Mononuclear cell (primary cell): ENCODE measurements around the gene NSUN2. TPM values are rescaled to one million over a fixed set of nuclear protein-coding genes. Genes with fewer than 3 reads are reported as not detected.

Experiments used
- H3K27me3 ChIP-seq: 2 replicates; pipeline ENCODE4 v1.6.0; 2011; ENCODE audit warnings: low read length, control low read depth; ENCODE audit not compliant: insufficient read depth
- H3K4me1 ChIP-seq: 2 replicates; pipeline ENCODE4 v1.5.1; 2011; ENCODE audit warnings: mild to moderate bottlenecking, low read length, control low read depth; ENCODE audit not compliant: insufficient read depth
- H3K4me3 ChIP-seq: 2 replicates; pipeline ENCODE4 v1.5.1; 2011; ENCODE audit warnings: mild to moderate bottlenecking, low read length, moderate library complexity
- H3K9me3 ChIP-seq: 2 replicates; pipeline ENCODE4 v1.5.1; 2011; ENCODE audit warnings: low read depth, mild to moderate bottlenecking, control low read depth, low read length
- total RNA-seq: library from RNA; depleted of rRNA; stranded (reverse); fragments of >200 nt; gene quantifications from one replicate; pipeline ENCODE4 v1.2.3, GENCODE V29; 2012

The NSUN2 gene
- total RNA-seq, 1 donor: 36.0 TPM

DNA sequence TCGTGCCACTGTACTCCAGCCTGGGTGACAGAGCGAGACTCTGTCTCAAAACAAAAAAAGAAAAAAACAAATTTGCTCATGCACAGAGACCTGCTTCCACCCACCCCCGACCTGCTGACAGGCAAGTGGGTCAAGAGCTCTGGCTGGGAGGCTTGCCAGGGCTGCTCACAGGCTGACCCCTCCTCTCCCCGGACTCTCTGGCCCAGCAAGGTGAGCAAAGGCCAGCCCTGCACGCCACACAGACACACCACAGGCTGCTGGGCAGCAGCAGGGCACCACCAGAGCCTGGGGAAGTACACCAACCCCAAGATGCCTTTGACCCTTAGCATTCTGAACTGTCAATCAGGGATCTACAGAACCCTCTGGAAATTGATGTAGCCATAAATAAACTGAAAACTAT lies 29.2 kb downstream of the NSUN2 start:
- Histone ChIP-seq H3K4me3 (no peak overlapping the region), H3K27me3 (no peaks in the 10 kb centered on the region), H3K4me1 (no peaks in the 10 kb centered on the region), H3K9me3 (no peaks in the 10 kb centered on the region)

DNA sequence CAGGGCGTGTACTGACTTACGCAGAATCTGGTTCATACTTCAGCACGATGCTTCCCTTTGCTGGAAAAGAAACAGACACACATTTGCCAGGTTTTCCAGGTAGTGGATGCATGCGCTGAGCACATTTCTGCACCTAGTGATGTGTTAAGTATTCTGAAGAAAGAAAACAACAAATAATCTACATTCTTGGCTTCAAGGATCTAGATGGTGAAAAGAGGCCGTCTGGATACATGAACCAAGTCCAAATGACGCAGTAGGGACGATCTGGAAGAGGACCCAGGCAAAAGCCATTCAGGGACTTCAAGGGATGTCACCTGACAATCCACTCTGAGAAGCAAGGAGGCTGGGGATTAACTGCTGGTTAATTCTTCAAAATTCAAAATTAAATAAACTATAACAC lies 30.4 kb downstream of the NSUN2 start:
- Histone ChIP-seq H3K27me3 (no peaks in the 10 kb centered on the region), H3K9me3 (no peaks in the 10 kb centered on the region), H3K4me3 (no peak overlapping the region), H3K4me1 (no peaks in the 10 kb centered on the region)

DNA sequence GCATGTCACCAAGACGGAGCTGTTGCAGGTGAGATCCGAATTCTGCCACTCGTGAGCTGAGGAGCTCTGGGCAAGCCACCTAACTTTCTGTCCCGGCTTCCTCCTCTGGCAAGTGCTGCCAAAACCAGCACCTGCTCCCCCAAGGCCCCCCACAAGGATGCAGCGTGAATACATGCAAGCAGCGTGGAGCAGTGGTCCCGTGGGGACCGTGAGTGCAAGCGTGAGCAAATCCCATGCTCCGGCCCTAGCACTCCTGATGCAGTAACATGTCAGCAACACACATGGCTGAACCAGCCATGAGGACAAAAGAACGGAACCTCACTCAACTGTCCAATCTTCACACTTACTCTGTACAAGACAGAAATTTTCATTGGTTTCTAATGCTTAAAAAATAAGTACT lies 31.0 kb downstream of the NSUN2 start:
- Histone ChIP-seq H3K27me3 (no peaks in the 10 kb centered on the region), H3K4me1 (no peaks in the 10 kb centered on the region), H3K4me3 (no peak overlapping the region), H3K9me3 (no peaks in the 10 kb centered on the region)

DNA sequence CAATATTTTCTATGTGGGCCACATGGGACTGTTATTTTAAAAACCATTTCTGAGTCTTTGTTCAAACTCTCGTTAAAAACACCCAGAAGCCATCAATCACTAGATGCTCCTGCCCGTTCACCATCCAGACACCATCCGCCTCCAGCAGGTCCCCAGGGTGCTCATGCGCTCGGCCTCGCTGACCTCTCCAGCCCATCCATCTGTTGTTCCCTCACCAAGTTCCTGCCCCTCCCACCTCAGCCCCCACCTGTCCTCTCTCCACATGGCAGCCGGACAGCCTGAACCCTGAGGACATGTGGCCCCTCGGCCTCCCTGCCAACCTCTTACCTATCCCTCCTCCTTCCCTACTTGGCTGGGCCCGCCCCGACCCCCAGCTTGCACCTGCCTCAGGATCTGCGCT lies 31.6 kb downstream of the NSUN2 start:
- H3K4me1 ChIP-seq: no peaks in the 10 kb centered on the region
- H3K9me3 ChIP-seq: no peaks in the 10 kb centered on the region
- H3K27me3 ChIP-seq: no peaks in the 10 kb centered on the region
- no peak overlapping the region for H3K4me3 ChIP-seq

DNA sequence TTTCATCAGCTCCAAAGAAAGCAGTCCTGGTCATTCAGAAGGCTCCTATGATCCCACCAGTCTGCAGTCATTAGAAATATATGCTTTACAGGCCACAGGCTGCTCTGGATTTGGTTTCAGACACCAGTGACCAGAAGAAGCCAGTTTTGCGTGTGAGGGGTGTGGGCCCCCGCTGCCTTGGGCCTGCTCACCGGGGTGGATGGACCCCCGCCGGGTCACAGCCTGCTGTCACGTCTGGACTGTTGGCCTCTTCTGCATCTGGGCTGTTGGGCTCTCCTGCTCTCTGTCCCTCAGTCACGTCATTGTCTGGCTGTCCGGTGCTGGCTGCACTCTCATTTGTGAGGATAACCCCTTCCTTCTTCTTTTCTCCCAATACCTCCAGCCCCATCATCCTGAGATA lies 33.1 kb downstream of the NSUN2 start:
- H3K9me3 ChIP-seq: no peaks in the 10 kb centered on the region
- no peak overlapping the region for H3K4me3 ChIP-seq
- H3K27me3 ChIP-seq: no peaks in the 10 kb centered on the region
- H3K4me1 ChIP-seq: no peaks in the 10 kb centered on the region

DNA sequence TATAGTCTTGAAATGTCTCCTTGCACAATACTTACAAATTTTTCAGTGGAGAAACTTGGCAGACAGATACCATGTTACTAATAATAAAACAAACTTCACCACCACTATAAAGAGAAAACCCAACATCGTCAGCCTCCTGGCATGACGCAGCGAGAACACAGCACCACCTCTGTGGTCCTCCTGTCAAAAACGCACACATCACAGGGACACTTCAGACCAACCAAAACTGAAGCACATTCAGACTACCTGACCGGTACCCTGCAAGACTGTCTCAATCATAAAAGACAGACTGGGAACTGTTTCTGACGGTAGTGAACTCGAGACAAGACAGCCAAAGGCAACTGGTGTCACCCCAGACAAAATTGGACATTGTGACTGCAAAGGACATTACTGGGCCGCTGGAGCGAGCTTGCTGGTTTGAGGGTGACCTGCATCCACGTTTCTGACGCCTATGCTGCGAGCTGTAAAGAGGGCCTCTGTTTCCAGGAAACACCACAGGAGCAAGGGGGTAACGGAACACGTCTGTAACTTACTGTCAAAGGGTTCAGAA lies 34.4 kb downstream of the NSUN2 start:
- Histone ChIP-seq H3K4me3 (no peak overlapping the region), H3K27me3 (no peaks in the 10 kb centered on the region), H3K9me3 (no peaks in the 10 kb centered on the region), H3K4me1 (no peaks in the 10 kb centered on the region)

DNA sequence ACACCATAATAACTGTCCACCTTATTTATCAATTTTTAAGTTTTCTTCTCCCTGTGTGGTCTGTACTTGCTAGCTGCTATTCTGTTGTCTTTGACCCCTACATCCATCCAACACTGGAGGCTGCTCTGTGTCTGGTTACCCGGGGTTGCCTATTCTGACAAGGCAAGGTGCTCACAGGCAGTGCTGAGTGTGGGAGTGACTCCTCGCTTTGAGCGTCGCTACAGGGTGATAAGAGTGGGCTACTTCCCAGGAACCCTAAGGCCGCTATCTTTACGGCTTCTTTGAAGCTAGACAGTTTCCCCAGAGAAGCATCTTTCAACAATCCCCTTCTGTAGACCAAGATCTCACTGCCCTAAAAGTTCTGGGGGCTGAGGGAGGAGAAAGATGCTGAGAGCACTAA lies 35.3 kb downstream of the NSUN2 start:
- Histone ChIP-seq H3K4me1 (no peaks in the 10 kb centered on the region), H3K9me3 (no peaks in the 10 kb centered on the region), H3K4me3 (no peak overlapping the region), H3K27me3 (no peaks in the 10 kb centered on the region)

DNA sequence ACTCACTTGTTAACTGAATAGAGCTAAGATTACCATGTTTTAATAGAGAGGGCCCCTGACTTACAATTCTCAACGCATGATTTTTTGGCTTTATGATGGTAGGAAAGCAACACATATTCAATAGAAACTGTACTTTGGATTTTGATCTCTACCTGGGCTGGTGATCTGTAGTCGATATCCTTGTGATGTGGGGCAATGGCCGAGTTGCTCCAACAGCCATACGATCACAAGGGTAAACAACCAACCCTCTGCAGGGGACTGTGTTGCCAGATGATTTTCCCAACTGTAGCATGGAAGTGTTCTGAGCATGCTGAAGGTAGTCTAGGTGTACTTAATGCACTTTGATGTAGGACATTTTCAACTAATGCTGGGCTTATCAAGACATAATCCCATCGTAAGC lies 36.5 kb downstream of the NSUN2 start:
- Histone ChIP-seq H3K4me3 (no peak overlapping the region), H3K9me3 (no peaks in the 10 kb centered on the region), H3K4me1 (no peaks in the 10 kb centered on the region), H3K27me3 (no peaks in the 10 kb centered on the region)

DNA sequence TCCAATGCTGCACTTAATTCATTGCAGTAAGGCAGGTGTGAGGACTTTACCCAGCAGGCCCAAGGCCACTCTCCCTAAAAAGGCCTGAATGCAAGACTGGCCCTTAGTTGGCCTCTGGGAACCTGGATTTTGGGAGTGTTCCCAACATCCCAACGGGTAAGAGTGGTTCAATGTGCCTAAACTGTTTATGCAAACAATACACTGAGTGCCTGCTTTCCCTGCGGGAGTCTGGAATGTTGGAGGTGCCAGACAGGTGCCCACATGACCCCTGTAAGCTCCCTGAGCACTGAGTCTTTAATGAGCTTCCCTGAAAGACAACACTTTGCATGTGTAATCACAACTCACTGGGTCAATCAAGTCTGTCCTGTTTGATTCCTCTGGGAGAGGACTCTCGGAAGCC lies 37.4 kb downstream of the NSUN2 start:
- Histone ChIP-seq H3K27me3 (no peaks in the 10 kb centered on the region), H3K4me1 (no peaks in the 10 kb centered on the region), H3K4me3 (no peak overlapping the region), H3K9me3 (no peaks in the 10 kb centered on the region)

DNA sequence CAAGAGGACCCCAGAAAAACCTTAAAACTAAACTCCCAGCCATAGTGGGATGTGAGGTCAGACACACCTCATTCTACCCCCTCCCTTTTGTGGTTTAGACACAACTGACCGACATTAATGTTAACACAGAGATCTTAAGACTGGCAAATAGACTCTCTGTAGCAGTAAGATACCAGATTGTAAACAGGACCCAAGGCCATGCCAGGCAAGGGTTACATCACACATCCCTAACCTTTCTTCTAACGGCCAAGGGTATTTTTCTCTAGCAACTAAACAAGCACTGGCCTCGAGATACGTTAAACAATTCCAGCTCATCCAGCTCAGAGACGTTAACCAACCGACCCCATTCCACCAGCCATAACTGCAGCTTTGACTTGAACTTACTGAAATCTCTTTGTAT lies 38.8 kb downstream of the NSUN2 start:
- Histone ChIP-seq H3K9me3 (no peaks in the 10 kb centered on the region), H3K4me3 (no peak overlapping the region), H3K4me1 (no peaks in the 10 kb centered on the region), H3K27me3 (no peaks in the 10 kb centered on the region)

DNA sequence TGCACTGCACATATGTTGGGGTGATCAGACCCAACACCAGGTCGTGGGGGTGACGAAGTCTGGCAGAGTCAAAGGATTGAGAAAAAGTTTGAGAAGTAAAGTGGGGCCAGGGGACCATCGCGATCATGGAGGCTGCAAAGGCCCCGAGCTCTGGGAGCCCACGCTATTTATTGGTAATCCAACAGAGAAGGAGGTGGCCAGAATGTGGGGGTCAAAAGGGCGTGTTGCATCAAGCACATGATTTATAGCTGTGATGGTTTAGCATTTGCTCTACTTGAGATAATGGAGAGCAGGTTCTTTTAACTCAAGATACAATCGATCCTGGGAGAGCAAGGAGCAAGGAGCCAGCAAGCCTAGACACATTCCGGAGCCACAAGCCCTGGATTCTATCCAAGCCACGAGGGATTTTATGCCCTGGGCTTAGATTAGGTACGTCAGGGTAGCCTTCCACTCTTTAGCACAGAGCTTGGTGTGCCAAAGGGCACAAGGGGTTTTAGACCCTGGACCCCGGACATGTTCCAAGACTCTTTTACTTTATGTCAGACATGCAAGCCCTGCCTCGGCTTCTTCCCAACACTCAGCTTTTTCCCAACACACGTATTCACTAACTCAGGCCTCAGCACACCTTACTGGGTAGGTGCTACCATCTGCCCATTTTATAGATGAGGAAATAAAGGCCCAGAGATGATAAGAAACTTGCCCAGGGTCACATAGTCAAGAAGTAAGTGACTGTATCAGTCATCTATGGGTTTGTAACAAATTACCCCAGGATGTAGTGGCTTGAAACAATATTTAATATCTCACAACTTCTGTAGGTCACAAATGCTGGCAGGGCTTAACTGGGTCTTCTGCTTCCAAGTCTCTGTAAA lies 39.5 kb downstream of the NSUN2 start:
- Histone ChIP-seq H3K9me3 (no peaks in the 10 kb centered on the region), H3K4me3 (no peak overlapping the region), H3K27me3 (no peaks in the 10 kb centered on the region), H3K4me1 (no peaks in the 10 kb centered on the region)

DNA sequence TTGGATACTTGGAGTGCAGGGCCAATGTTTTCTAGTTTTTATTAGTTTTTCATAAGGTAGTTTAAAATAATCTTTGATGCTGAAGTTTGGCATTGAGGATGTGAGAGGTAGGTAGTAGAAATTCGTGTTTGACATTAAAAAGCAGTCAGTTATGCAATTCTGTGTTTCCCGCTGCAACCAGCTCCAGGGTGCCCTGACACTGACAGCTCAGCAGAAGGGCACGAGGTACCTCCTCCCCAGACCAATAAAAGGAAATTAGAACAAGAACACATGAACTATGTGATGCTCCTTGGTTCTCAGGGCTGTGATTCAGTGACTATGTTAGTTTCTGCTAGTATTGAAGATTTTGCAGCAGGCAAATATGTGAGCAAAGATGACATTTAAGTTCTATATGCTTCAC lies 40.2 kb downstream of the NSUN2 start:
- no peaks in the 10 kb centered on the region for H3K4me1 ChIP-seq
- no peak overlapping the region for H3K4me3 ChIP-seq
- no peaks in the 10 kb centered on the region for H3K9me3 ChIP-seq
- H3K27me3 ChIP-seq: no peaks in the 10 kb centered on the region

DNA sequence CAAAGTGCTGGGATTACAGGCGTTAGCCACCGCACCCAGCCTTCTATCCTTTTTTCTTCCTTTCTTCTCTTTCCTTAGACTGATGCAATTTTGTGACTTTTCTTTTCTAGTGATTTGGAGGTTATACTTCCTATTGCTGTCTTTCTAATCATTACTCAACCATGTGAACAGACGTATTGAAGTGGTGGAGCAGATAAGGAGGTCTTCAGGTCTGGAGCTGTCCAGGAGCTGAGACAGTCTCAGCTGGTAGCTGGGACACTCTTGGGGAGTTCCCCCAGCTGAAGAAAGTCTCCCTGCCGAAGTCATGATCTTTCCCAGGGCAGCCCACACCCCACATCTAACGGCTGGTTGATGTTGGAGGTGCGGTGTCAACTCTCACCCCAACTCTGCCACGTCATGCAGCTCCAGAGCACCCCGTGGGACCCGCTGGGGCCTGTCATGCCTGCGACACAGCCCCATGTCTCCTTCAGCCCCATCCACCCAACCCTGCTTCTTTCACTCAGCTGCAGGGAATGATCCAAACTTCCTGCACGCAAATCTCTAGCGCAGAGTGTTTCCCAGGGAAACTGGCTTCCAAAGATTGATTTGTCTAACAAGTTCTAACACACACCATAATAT lies 41.1 kb downstream of the NSUN2 start:
- Histone ChIP-seq H3K9me3 (no peaks in the 10 kb centered on the region), H3K4me1 (no peaks in the 10 kb centered on the region), H3K4me3 (no peak overlapping the region), H3K27me3 (no peaks in the 10 kb centered on the region)

DNA sequence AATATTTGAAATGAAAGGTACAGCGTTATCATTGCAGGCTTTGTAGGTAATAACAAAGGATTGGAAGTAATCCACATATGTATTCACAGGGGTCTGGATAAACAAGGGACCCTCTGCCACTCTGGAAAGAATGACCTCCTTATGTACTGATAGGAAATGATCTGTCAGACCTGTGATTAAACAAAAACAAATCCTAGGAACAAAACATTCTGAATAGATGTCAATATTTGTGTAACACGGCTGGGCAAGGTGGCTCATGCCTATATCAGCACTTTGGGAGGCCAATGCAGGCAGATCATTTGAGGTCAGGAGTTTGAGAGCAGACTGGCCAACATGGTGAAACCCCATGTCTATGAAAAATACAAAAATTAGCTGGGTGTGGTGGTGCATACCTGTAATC lies 42.3 kb downstream of the NSUN2 start:
- Histone ChIP-seq H3K4me3 (no peak overlapping the region), H3K4me1 (no peaks in the 10 kb centered on the region), H3K9me3 (no peaks in the 10 kb centered on the region), H3K27me3 (no peaks in the 10 kb centered on the region)

DNA sequence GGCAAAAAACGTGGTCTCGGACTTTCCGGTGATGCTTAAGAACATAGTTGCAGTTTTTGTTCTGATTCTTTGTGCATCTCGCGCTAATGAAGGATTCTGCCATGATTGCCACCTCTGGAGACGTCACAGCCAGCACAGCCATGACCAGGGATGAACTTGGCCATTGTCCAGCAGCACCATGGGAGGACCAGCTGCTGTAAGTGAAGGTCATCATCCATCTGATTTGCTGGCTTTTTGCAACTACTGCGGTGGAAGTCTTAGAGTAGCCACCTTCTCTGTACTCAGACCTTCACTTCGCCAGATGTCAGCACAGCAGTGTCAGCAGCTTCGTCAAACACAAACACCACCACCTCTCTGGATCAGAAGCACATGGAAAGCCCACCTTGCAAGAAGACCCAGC lies 45.7 kb downstream of the NSUN2 start:
- H3K4me3 ChIP-seq: no peak overlapping the region
- no peaks in the 10 kb centered on the region for H3K4me1 ChIP-seq
- H3K9me3 ChIP-seq: no peaks in the 10 kb centered on the region
- H3K27me3 ChIP-seq: peaks cover 25% of the 10 kb centered on the region

DNA sequence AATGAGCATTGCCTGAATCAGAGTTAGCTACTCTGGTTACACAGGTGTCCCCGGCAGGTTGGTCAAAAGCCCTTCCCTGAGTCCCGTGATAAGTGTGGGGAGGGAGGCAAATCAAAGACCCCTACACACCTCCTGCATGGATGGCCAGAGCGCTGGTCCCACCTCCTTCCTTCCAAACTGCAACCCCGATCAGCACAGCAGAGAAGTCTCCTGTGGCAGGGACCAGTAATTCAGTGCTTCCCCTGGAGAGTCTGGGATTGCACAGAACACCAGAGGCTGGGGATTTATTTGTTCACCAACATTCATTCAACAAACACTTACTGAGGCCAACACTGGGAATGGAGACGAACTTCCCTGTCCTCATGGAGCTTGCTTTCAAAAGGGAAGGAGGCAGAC lies 46.2 kb downstream of the NSUN2 start:
- Histone ChIP-seq H3K27me3 (peaks cover 30% of the 10 kb centered on the region), H3K4me3 (no peak overlapping the region), H3K9me3 (no peaks in the 10 kb centered on the region), H3K4me1 (no peaks in the 10 kb centered on the region)
